GM23338 (cell line): ENCODE measurements around the gene CRACDL.

Experiments used
- CREB1 ChIP-seq: fragments of 250-450 bp; sonication (Bioruptor Pico); IDR thresholded peaks from 2 replicates; pipeline ENCODE4 v1.5.0; 2020; ENCODE audit warnings: low read depth, mild to moderate bottlenecking, moderate library complexity
- EZH2 ChIP-seq: fragments of 200-600 bp; sonication (generic); IDR thresholded peaks from one replicate; pipeline ENCODE4 v1.8.0; 2017; ENCODE audit warnings: antibody characterized with exemption, mild to moderate bottlenecking, low read depth; ENCODE audit not compliant: unreplicated experiment
- EZH2phosphoT487 ChIP-seq: fragments of 200-600 bp; sonication (generic); IDR thresholded peaks from one replicate; pipeline ENCODE4 v1.8.1; 2018; ENCODE audit warnings: antibody characterized with exemption; ENCODE audit not compliant: unreplicated experiment
- JUNB ChIP-seq: IDR thresholded peaks from one replicate; pipeline ENCODE4 v1.6.1; 2016; ENCODE audit warnings: antibody characterized with exemption; ENCODE audit not compliant: unreplicated experiment
- POLR2AphosphoS5 ChIP-seq: IDR thresholded peaks from 2 replicates; pipeline ENCODE4 v1.6.1; 2016; ENCODE audit warnings: antibody characterized with exemption, low read depth
- ZNF114 ChIP-seq: fragments of 250-450 bp; sonication (Bioruptor Pico); IDR thresholded peaks from 2 replicates; pipeline ENCODE4 v1.5.0; 2020; ENCODE audit warnings: mild to moderate bottlenecking, moderate library complexity
- TF ChIP-seq, protein P1 (sequence below): IDR thresholded peaks from one replicate; pipeline ENCODE4 v1.6.1; 2018; ENCODE audit warnings: antibody characterized with exemption; ENCODE audit not compliant: unreplicated experiment
- TF ChIP-seq, protein P2 (sequence below), 2 experiments: fragments of 200-600 bp in 1 of 2; sonication (generic) in 1 of 2; conservative IDR thresholded peaks; 2 replicates each; pipeline versions ENCODE4 v1.5.1 to v1.6.1; 2016 to 2017; ENCODE audit warnings: antibody characterized with exemption in 2 of 2, low read depth in 2 of 2, mild to moderate bottlenecking in 2 of 2, moderate library complexity in 1 of 2
- TF ChIP-seq, protein P3 (sequence below): fragments of 250-450 bp; sonication (Bioruptor Pico); IDR thresholded peaks from 2 replicates; pipeline ENCODE4 v1.5.0; 2020; ENCODE audit warnings: mild to moderate bottlenecking, moderate library complexity

DNA sequence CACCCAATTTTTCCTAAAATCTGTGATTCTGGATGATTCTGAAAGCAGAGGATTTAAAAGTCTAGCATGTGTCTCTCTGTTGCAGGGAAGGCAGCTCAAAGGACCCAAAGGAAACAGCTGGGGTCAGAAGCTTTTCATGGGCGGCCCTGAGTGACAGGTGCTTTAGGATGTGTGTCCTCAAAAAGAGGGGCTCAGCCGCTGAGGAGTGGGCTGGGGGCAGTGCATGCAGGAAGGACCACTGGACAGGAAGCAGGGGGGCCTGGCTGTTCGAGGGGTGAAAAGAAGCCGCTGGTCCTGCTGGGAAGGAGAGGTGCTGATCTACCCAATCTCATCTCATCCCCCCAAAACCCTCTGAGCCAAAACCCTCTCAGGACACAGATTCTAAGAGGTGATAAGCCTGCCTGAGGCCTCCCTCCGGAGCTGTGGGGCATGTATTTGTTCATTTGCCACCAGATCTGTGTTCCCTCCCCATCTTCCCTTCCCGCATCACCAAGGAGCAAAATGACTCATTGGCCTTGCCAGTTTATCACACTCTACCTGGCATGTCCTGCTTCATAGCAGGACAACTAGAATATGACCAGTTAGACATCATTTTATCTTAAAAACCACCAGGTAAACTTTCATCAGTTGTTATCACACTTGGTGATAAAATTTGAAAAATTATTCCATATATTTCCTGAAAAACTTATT is 106.3 kb downstream of the CRACDL start:
- TF ChIP-seq POLR2AphosphoS5 (no peak), EZH2phosphoT487 (no peak), EZH2 (no peak), JUNB (no peak), CREB1 (CRISPR knock-in tag) (no peak), ZNF114 (CRISPR knock-in tag) (no peak)
- TF ChIP-seq, protein P1, sequence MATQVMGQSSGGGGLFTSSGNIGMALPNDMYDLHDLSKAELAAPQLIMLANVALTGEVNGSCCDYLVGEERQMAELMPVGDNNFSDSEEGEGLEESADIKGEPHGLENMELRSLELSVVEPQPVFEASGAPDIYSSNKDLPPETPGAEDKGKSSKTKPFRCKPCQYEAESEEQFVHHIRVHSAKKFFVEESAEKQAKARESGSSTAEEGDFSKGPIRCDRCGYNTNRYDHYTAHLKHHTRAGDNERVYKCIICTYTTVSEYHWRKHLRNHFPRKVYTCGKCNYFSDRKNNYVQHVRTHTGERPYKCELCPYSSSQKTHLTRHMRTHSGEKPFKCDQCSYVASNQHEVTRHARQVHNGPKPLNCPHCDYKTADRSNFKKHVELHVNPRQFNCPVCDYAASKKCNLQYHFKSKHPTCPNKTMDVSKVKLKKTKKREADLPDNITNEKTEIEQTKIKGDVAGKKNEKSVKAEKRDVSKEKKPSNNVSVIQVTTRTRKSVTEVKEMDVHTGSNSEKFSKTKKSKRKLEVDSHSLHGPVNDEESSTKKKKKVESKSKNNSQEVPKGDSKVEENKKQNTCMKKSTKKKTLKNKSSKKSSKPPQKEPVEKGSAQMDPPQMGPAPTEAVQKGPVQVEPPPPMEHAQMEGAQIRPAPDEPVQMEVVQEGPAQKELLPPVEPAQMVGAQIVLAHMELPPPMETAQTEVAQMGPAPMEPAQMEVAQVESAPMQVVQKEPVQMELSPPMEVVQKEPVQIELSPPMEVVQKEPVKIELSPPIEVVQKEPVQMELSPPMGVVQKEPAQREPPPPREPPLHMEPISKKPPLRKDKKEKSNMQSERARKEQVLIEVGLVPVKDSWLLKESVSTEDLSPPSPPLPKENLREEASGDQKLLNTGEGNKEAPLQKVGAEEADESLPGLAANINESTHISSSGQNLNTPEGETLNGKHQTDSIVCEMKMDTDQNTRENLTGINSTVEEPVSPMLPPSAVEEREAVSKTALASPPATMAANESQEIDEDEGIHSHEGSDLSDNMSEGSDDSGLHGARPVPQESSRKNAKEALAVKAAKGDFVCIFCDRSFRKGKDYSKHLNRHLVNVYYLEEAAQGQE, result no peak
- TF ChIP-seq, protein P2, sequence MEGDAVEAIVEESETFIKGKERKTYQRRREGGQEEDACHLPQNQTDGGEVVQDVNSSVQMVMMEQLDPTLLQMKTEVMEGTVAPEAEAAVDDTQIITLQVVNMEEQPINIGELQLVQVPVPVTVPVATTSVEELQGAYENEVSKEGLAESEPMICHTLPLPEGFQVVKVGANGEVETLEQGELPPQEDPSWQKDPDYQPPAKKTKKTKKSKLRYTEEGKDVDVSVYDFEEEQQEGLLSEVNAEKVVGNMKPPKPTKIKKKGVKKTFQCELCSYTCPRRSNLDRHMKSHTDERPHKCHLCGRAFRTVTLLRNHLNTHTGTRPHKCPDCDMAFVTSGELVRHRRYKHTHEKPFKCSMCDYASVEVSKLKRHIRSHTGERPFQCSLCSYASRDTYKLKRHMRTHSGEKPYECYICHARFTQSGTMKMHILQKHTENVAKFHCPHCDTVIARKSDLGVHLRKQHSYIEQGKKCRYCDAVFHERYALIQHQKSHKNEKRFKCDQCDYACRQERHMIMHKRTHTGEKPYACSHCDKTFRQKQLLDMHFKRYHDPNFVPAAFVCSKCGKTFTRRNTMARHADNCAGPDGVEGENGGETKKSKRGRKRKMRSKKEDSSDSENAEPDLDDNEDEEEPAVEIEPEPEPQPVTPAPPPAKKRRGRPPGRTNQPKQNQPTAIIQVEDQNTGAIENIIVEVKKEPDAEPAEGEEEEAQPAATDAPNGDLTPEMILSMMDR (conservative IDR thresholded peaks at IDR 0.05; ENCODE audit: low read depth in 2 of 2), result no peak
- TF ChIP-seq, protein P3, sequence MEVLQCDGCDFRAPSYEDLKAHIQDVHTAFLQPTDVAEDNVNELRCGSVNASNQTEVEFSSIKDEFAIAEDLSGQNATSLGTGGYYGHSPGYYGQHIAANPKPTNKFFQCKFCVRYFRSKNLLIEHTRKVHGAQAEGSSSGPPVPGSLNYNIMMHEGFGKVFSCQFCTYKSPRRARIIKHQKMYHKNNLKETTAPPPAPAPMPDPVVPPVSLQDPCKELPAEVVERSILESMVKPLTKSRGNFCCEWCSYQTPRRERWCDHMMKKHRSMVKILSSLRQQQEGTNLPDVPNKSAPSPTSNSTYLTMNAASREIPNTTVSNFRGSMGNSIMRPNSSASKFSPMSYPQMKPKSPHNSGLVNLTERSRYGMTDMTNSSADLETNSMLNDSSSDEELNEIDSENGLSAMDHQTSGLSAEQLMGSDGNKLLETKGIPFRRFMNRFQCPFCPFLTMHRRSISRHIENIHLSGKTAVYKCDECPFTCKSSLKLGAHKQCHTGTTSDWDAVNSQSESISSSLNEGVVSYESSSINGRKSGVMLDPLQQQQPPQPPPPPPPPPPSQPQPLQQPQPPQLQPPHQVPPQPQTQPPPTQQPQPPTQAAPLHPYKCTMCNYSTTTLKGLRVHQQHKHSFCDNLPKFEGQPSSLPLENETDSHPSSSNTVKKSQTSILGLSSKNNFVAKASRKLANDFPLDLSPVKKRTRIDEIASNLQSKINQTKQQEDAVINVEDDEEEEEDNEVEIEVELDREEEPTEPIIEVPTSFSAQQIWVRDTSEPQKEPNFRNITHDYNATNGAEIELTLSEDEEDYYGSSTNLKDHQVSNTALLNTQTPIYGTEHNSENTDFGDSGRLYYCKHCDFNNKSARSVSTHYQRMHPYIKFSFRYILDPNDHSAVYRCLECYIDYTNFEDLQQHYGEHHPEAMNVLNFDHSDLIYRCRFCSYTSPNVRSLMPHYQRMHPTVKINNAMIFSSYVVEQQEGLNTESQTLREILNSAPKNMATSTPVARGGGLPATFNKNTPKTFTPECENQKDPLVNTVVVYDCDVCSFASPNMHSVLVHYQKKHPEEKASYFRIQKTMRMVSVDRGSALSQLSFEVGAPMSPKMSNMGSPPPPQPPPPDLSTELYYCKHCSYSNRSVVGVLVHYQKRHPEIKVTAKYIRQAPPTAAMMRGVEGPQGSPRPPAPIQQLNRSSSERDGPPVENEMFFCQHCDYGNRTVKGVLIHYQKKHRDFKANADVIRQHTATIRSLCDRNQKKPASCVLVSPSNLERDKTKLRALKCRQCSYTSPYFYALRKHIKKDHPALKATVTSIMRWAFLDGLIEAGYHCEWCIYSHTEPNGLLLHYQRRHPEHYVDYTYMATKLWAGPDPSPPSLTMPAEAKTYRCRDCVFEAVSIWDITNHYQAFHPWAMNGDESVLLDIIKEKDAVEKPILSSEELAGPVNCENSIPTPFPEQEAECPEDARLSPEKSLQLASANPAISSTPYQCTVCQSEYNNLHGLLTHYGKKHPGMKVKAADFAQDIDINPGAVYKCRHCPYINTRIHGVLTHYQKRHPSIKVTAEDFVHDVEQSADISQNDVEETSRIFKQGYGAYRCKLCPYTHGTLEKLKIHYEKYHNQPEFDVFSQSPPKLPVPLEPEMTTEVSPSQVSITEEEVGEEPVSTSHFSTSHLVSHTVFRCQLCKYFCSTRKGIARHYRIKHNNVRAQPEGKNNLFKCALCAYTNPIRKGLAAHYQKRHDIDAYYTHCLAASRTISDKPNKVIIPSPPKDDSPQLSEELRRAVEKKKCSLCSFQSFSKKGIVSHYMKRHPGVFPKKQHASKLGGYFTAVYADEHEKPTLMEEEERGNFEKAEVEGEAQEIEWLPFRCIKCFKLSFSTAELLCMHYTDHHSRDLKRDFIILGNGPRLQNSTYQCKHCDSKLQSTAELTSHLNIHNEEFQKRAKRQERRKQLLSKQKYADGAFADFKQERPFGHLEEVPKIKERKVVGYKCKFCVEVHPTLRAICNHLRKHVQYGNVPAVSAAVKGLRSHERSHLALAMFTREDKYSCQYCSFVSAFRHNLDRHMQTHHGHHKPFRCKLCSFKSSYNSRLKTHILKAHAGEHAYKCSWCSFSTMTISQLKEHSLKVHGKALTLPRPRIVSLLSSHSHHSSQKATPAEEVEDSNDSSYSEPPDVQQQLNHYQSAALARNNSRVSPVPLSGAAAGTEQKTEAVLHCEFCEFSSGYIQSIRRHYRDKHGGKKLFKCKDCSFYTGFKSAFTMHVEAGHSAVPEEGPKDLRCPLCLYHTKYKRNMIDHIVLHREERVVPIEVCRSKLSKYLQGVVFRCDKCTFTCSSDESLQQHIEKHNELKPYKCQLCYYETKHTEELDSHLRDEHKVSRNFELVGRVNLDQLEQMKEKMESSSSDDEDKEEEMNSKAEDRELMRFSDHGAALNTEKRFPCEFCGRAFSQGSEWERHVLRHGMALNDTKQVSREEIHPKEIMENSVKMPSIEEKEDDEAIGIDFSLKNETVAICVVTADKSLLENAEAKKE (CRISPR knock-in tag), result no peak
